ENCODE results near the gene COPA.

Gene COPA

GRCh38 chr1:160369087-160369486 is 26.0 kb upstream of the COPA start:
- H3K27ac ChIP-seq, result no peak overlapping the region
- no peaks in the 10 kb centered on the region for H3K4me1 ChIP-seq (ENCODE audit: control insufficient read depth in 1 of 2, insufficient read depth in 1 of 2, low read depth in 1 of 2, low read length in 1 of 2)
- no peak overlapping the region for H3K4me3 ChIP-seq (ENCODE audit: low read depth in 1 of 2, low read length in 1 of 2)
- H3K36me3 ChIP-seq, result no peaks in the 10 kb centered on the region
- H3K27me3 ChIP-seq, result peaks cover 11% of the 10 kb centered on the region
- no peaks in the 10 kb centered on the region for H3K9me3 ChIP-seq
- no peak for TF ChIP-seq CTCF (IDR thresholded peaks at IDR 0.05)

- H3K4me1 ChIP-seq (ENCODE audit: control insufficient read depth in 1 of 2, insufficient read depth in 1 of 2, low read depth in 1 of 2, low read length in 1 of 2), result no peaks in the 10 kb centered on the region
- no peak overlapping the region for H3K27ac ChIP-seq
- H3K4me3 ChIP-seq (ENCODE audit: low read depth in 1 of 2, low read length in 1 of 2), result no peak overlapping the region
- no peaks in the 10 kb centered on the region for H3K36me3 ChIP-seq
- no peak for TF ChIP-seq CTCF (IDR thresholded peaks at IDR 0.05)
- H3K9me3 ChIP-seq, result no peaks in the 10 kb centered on the region
- peaks cover 11% of the 10 kb centered on the region for H3K27me3 ChIP-seq
These were observed 25.2 kb upstream of the COPA start for GRCh38 chr1:160367934-160368923.

GRCh38 chr1:160367516-160367900 is 24.5 kb upstream of the COPA start:
- TF ChIP-seq CTCF (IDR thresholded peaks at IDR 0.05), result no peak
- H3K4me1 ChIP-seq (ENCODE audit: control insufficient read depth in 1 of 2, insufficient read depth in 1 of 2, low read depth in 1 of 2, low read length in 1 of 2), result no peaks in the 10 kb centered on the region
- H3K36me3 ChIP-seq, result no peaks in the 10 kb centered on the region
- peaks cover 11% of the 10 kb centered on the region for H3K27me3 ChIP-seq
- H3K4me3 ChIP-seq (ENCODE audit: low read depth in 1 of 2, low read length in 1 of 2), result no peak overlapping the region
- no peaks in the 10 kb centered on the region for H3K9me3 ChIP-seq
- no peak overlapping the region for H3K27ac ChIP-seq

- no peak for TF ChIP-seq CTCF (IDR thresholded peaks at IDR 0.05)
- no peaks in the 10 kb centered on the region for H3K4me1 ChIP-seq (ENCODE audit: control insufficient read depth in 1 of 2, insufficient read depth in 1 of 2, low read depth in 1 of 2, low read length in 1 of 2)
- H3K27ac ChIP-seq, result no peak within 1 kb of the TSS
These were observed 23.9 kb upstream of the COPA start, which contains the start of gene NHLH1 for GRCh38 chr1:160366731-160367515. NHLH1 (plus strand) TSS chr1:160367071; CDS start chr1:160370732, 3,661 bp downstream.

GRCh38 chr1:160365325-160365724 is 22.3 kb upstream of the COPA start:
- Histone ChIP-seq H3K36me3 (peaks cover 14% of the 10 kb centered on the region), H3K9me3 (no peaks in the 10 kb centered on the region), H3K27ac (no peak overlapping the region), H3K4me1 (ENCODE audit: control insufficient read depth in 1 of 2, insufficient read depth in 1 of 2, low read depth in 1 of 2, low read length in 1 of 2) (no peaks in the 10 kb centered on the region), H3K27me3 (peaks cover 11% of the 10 kb centered on the region), H3K4me3 (ENCODE audit: low read depth in 1 of 2, low read length in 1 of 2) (no peak overlapping the region)
- no peak for TF ChIP-seq CTCF (IDR thresholded peaks at IDR 0.05)

More at GRCh38 chr1:160366731-160367515, 23.9 kb upstream of the COPA start, which contains the start of gene NHLH1:
- no peaks in the 10 kb centered on the region for H3K9me3 ChIP-seq
- H3K36me3 ChIP-seq, result no peaks in the 10 kb centered on the region
- H3K27me3 ChIP-seq, result peaks cover 11% of the 10 kb centered on the region
- H3K4me3 ChIP-seq (ENCODE audit: low read depth in 1 of 2, low read length in 1 of 2), result no peak within 1 kb of the TSS

Data from neutrophil (primary cell).